C4-2B (cell line): Measurements from ENCODE around the gene HSF2BP.

ENCODE experiments used
- H3K27ac ChIP-seq: fragments of 450-650 bp; 2 replicates; pipeline ENCODE4 v1.5.1; 2017
- CTCF ChIP-seq: fragments of 450-650 bp; conservative IDR thresholded peaks from 2 replicates; pipeline ENCODE4 v1.5.1; 2017; ENCODE audit warnings: mild to moderate bottlenecking
- ZFX ChIP-seq: fragments of 450-650 bp; IDR thresholded peaks from 2 replicates; pipeline ENCODE4 v1.6.1; 2017

The HSF2BP gene

DNA sequence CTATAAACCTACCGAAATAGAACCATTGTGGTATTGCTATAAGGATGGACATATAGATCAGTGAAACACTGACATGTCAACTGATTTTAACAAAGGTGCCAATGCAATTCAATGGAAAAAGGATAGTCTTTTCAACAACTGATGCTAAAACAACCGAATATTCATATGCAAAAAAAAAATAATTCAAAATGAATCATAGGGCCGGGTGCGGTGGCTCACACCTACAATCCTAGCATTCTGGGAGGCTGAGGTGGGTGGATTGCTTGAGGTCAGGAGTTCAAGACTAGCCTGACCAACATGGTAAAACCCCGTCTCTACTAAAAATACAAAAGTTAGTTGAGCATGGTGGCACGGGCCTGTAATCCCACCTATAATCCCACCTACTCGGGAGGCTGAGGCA, 23.9 kb downstream of the HSF2BP start:
- H3K27ac ChIP-seq: no peak overlapping the region
- no peak for TF ChIP-seq ZFX

GRCh38 chr21:43634618-43635017, 24.7 kb downstream of the HSF2BP start:
- no peak for TF ChIP-seq ZFX
- no peak for TF ChIP-seq CTCF
- no peak overlapping the region for H3K27ac ChIP-seq

DNA sequence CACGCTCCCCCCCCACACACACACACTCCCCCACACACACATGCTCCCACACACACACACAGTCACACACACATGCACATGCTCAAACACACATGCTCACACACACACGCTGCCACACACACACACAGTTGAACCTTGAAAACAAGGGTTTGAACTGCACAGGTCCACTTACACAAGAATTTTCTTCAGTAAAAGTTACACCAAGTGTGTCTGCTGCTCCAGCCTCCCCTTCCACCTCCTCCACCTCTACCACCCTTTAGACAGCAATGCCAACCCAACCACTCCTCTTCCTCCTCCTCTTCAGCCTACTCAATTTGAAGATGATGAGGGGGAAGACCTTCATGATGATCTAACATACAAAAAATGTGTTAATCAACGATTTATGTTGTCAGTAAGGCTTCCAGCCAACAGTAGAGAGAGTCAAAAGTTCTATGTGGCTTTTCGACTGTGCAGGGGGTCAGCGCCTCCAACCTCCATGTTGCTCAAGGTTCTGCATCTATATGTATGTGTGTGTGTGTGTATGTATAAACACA, 26.8 kb downstream of the HSF2BP start:
- TF ChIP-seq ZFX: no peak
- TF ChIP-seq CTCF: no peak
- H3K27ac ChIP-seq: no peak overlapping the region

- TF ChIP-seq ZFX: no peak
- TF ChIP-seq CTCF: no peak
- H3K27ac ChIP-seq: no peak overlapping the region
These were observed 27.7 kb downstream of the HSF2BP start for GRCh38 chr21:43631411-43632107.

- TF ChIP-seq ZFX (no peak), CTCF (no peak)
- no peak overlapping the region for H3K27ac ChIP-seq
These were observed 31.8 kb downstream of the HSF2BP start for GRCh38 chr21:43627527-43627926.

DNA sequence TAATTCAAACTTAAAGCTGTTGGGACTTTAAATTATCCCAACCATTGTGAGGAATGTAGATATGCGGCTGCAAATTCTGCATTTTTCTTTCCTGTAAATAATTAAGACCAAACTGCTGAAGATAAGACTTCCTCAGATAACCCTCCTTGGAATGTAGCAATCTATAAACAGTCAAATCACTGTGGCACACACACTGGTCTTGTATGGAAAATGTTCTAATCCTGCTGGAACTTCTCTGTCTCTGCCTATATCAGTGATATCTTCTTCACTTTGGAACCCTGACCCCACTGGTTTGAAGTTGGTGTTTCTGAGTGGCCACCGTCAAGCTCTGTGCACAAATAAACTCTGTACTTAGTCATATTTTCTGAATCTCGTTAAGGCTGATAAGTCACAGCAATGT, 32.9 kb downstream of the HSF2BP start:
- TF ChIP-seq ZFX (no peak), CTCF (no peak)
- H3K27ac ChIP-seq: no peak overlapping the region

DNA sequence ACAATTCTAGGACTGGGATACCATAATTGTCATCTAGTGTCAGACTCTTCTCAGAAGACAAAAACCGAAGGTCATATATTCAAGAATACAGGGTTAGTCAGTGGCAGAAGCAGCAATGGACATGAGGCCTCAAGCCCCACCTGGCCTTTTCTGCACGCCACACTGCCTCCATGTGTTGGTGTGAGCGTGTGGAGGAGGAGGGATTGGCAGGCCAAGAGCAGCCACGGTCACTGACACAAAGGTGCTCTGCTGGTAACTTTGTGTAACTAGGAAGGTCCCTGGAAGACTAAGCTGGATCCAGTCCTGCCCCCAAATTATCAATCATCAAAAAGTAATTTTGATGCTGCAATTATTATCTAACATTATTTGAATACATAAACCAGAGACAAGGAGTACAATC, 34.9 kb downstream of the HSF2BP start:
- no peak overlapping the region for H3K27ac ChIP-seq
- TF ChIP-seq ZFX (no peak), CTCF (no peak)

DNA sequence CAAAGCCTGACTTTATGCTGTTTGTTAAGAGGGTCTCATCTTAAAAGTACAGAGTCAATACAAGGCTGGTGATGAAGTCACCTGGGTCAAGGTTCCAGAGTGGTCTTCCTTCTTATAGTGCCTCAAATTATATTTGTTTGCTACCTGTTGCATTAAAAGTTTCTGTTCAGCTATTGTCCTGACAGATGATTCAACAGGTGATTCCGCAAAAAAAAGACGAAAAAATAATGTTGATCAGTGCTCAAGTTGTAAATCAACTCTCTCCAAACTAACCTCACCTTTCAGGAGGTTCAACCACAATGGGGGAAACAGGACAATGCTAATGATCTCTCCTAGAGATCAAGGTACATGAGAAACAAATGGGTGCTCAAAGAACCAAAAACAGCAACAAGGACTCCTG, 35.7 kb downstream of the HSF2BP start:
- no peak overlapping the region for H3K27ac ChIP-seq
- no peak for TF ChIP-seq ZFX
- no peak for TF ChIP-seq CTCF
